Osteocyte (in vitro differentiated cells): ENCODE measurements around the gene PHACTR4. TPM values are rescaled to one million over a fixed set of nuclear protein-coding genes. Genes with fewer than 3 reads are reported as not detected.

Source experiments
- DNase-seq: peaks from one replicate; pipeline ENCODE4 v3.0.0; 2021; ENCODE audit warnings: mixed read lengths; ENCODE audit not compliant: unreplicated experiment; ENCODE audit errors: extremely low spot score
- H3K27ac Mint-ChIP-seq: one replicate; pipeline ENCODE4 v1.8.0; 2021; ENCODE audit warnings: mild to moderate bottlenecking, mixed read lengths; ENCODE audit not compliant: unreplicated experiment
- H3K27me3 Mint-ChIP-seq: one replicate; pipeline ENCODE4 v1.8.0; 2021; ENCODE audit warnings: mixed read lengths; ENCODE audit not compliant: unreplicated experiment
- H3K36me3 Mint-ChIP-seq: one replicate; pipeline ENCODE4 v1.8.0; 2021; ENCODE audit warnings: mixed read lengths; ENCODE audit not compliant: unreplicated experiment
- H3K4me1 Mint-ChIP-seq: one replicate; pipeline ENCODE4 v1.8.0; 2021; ENCODE audit warnings: mixed read lengths; ENCODE audit not compliant: unreplicated experiment
- H3K4me3 Mint-ChIP-seq: one replicate; pipeline ENCODE4 v1.8.0; 2021; ENCODE audit warnings: mild to moderate bottlenecking, moderate library complexity, mixed read lengths; ENCODE audit not compliant: unreplicated experiment
- H3K9me3 Mint-ChIP-seq: one replicate; pipeline ENCODE4 v1.8.0; 2021; ENCODE audit warnings: mixed read lengths; ENCODE audit not compliant: unreplicated experiment
- CTCF ChIP-seq: fragments of 200-600 bp; sonication (generic); IDR thresholded peaks from 2 replicates; pipeline ENCODE4 v1.5.0; 2021; ENCODE audit warnings: antibody characterized with exemption, mild to moderate bottlenecking, moderate library complexity
- total RNA-seq: library from RNA; stranded (reverse); gene quantifications from 2 replicates; pipeline ENCODE4 v1.2.1, GENCODE V29; 2021

The PHACTR4 gene
- total RNA-seq, 1 donor from 2014 or later, result 56.0 TPM

- Mint-ChIP-seq H3K27ac (no peak overlapping the region), H3K27me3 (no peaks in the 10 kb centered on the region), H3K4me3 (no peak overlapping the region), H3K9me3 (no peaks in the 10 kb centered on the region), H3K36me3 (peaks cover 9% of the 10 kb centered on the region), H3K4me1 (no peaks in the 10 kb centered on the region)
- TF ChIP-seq CTCF, result no peak
- DNase-seq, result no peak
Observed at GRCh38 chr1:28526886-28527285, 157.3 kb downstream of the PHACTR4 start.

GRCh38 chr1:28530456-28530855 is 160.9 kb downstream of the PHACTR4 start:
- Mint-ChIP-seq H3K4me1 (no peaks in the 10 kb centered on the region), H3K4me3 (no peak overlapping the region)

GRCh38 chr1:28534671-28535070 is 165.1 kb downstream of the PHACTR4 start:
- Mint-ChIP-seq H3K27me3 (no peaks in the 10 kb centered on the region), H3K9me3 (no peaks in the 10 kb centered on the region), H3K27ac (no peak overlapping the region), H3K36me3 (peaks cover 19% of the 10 kb centered on the region), H3K4me1 (no peaks in the 10 kb centered on the region), H3K4me3 (no peak overlapping the region)
- TF ChIP-seq CTCF, result no peak
- DNase-seq, result no peak

More at GRCh38 chr1:28530456-28530855, 160.9 kb downstream of the PHACTR4 start:
- H3K36me3 Mint-ChIP-seq, result peaks cover 10% of the 10 kb centered on the region
- H3K27ac Mint-ChIP-seq, result no peak overlapping the region
- no peak for TF ChIP-seq CTCF
- no peaks in the 10 kb centered on the region for H3K9me3 Mint-ChIP-seq
- DNase-seq, result no peak
- no peaks in the 10 kb centered on the region for H3K27me3 Mint-ChIP-seq

GRCh38 chr1:28535180-28535579 is 165.6 kb downstream of the PHACTR4 start:
- no peak for TF ChIP-seq CTCF
- Mint-ChIP-seq H3K27ac (no peak overlapping the region), H3K4me1 (no peaks in the 10 kb centered on the region), H3K36me3 (peaks cover 16% of the 10 kb centered on the region), H3K4me3 (no peak overlapping the region), H3K9me3 (no peaks in the 10 kb centered on the region), H3K27me3 (no peaks in the 10 kb centered on the region)
- no peak for DNase-seq

GRCh38 chr1:28537457-28538199 is 168.1 kb downstream of the PHACTR4 start:
- Mint-ChIP-seq H3K4me1 (no peaks in the 10 kb centered on the region), H3K4me3 (no peak overlapping the region), H3K36me3 (peaks cover 9% of the 10 kb centered on the region), H3K27me3 (no peaks in the 10 kb centered on the region), H3K9me3 (no peaks in the 10 kb centered on the region), H3K27ac (no peak overlapping the region)
- TF ChIP-seq CTCF, result no peak
- no peak for DNase-seq
